Type B pancreatic cell (in vitro differentiated cells): ENCODE data around the gene NAV2. TPM values are rescaled to one million over a fixed set of nuclear protein-coding genes. Genes with fewer than 3 reads are reported as not detected.

Experiments used
- DNase-seq: peaks from one replicate; pipeline ENCODE4 v3.0.0; 2021; ENCODE audit warnings: mixed read lengths; ENCODE audit not compliant: unreplicated experiment; ENCODE audit errors: extremely low spot score
- H3K27ac Mint-ChIP-seq: 2 replicates; pipeline ENCODE4 v1.8.0; 2021; ENCODE audit warnings: mild to moderate bottlenecking, mixed read lengths
- H3K27me3 Mint-ChIP-seq: 2 replicates; pipeline ENCODE4 v1.8.0; 2021; ENCODE audit warnings: mixed read lengths
- H3K36me3 Mint-ChIP-seq: 2 replicates; pipeline ENCODE4 v1.8.0; 2021; ENCODE audit warnings: mixed read lengths
- H3K4me1 Mint-ChIP-seq: one replicate; pipeline ENCODE4 v1.8.0; 2021; ENCODE audit warnings: mixed read lengths; ENCODE audit not compliant: unreplicated experiment
- H3K4me3 Mint-ChIP-seq: 2 replicates; pipeline ENCODE4 v1.8.0; 2021; ENCODE audit warnings: mild to moderate bottlenecking, mixed read lengths
- H3K9me3 Mint-ChIP-seq: 2 replicates; pipeline ENCODE4 v1.8.0; 2021; ENCODE audit warnings: mixed read lengths
- total RNA-seq: library from RNA; stranded (reverse); gene quantifications from 2 replicates; pipeline ENCODE4 v1.2.1, GENCODE V29; 2021; ENCODE audit warnings: low replicate concordance
- TF ChIP-seq, protein P1 (sequence below): fragments of 200-600 bp; sonication (generic); conservative IDR thresholded peaks from 2 replicates; pipeline ENCODE4 v1.5.0; 2021; ENCODE audit warnings: antibody characterized with exemption, mild to moderate bottlenecking

Gene NAV2
- total RNA-seq, 1 donor from 2014 or later, result 54.2 TPM

DNA sequence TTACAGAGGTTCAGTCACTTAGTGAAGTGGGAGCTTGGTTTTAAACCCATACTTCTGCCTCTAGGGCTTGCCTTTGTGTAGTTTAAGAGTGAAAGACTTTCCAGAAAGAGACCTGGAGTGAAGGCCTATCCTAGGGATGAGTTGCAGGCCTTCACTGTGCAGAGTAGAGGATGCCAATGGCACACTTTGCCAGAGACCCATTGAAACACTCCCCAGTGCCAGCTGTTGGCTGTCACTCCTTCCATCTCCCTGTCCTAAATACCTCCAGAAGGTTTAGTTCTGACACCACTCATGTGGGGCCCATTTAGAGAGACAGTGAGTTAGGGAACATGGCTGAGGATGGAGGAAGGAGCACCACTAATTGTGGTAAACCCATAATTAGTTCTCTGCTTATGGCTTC is 31.5 kb downstream of the NAV2 start:
- H3K9me3 Mint-ChIP-seq, result no peaks in the 10 kb centered on the region
- H3K4me3 Mint-ChIP-seq, result no peak overlapping the region
- H3K27me3 Mint-ChIP-seq, result peaks cover 3% of the 10 kb centered on the region
- no peak overlapping the region for H3K27ac Mint-ChIP-seq
- DNase-seq, result no peak
- TF ChIP-seq, protein P1, sequence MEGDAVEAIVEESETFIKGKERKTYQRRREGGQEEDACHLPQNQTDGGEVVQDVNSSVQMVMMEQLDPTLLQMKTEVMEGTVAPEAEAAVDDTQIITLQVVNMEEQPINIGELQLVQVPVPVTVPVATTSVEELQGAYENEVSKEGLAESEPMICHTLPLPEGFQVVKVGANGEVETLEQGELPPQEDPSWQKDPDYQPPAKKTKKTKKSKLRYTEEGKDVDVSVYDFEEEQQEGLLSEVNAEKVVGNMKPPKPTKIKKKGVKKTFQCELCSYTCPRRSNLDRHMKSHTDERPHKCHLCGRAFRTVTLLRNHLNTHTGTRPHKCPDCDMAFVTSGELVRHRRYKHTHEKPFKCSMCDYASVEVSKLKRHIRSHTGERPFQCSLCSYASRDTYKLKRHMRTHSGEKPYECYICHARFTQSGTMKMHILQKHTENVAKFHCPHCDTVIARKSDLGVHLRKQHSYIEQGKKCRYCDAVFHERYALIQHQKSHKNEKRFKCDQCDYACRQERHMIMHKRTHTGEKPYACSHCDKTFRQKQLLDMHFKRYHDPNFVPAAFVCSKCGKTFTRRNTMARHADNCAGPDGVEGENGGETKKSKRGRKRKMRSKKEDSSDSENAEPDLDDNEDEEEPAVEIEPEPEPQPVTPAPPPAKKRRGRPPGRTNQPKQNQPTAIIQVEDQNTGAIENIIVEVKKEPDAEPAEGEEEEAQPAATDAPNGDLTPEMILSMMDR, result no peak
- H3K4me1 Mint-ChIP-seq, result peaks cover 17% of the 10 kb centered on the region
- no peaks in the 10 kb centered on the region for H3K36me3 Mint-ChIP-seq

DNA sequence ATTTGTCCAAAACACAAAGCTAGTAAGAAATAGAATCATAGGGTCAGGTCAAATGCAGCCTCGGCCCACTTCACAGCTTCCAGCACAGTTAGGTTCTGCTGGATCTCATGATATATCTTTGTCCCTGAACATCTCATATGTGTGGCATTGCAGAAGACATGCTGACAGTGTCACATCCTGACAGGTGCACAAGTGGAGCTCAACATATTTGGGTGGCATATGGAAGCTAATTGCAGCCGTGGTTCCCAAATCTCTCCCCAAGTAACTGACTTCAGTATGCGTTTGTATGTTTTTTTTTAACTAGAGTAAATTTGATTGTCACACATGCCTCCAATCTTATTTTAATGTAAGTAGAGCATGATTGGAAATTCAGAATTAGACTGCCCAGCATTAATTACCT is 33.4 kb downstream of the NAV2 start:
- H3K27ac Mint-ChIP-seq, result no peak overlapping the region
- H3K4me1 Mint-ChIP-seq, result peaks cover 4% of the 10 kb centered on the region
- no peak for DNase-seq
- H3K4me3 Mint-ChIP-seq, result no peak overlapping the region
- H3K36me3 Mint-ChIP-seq, result no peaks in the 10 kb centered on the region
- TF ChIP-seq, protein P1, result no peak
- H3K27me3 Mint-ChIP-seq, result peaks cover 3% of the 10 kb centered on the region
- H3K9me3 Mint-ChIP-seq, result no peaks in the 10 kb centered on the region

DNA sequence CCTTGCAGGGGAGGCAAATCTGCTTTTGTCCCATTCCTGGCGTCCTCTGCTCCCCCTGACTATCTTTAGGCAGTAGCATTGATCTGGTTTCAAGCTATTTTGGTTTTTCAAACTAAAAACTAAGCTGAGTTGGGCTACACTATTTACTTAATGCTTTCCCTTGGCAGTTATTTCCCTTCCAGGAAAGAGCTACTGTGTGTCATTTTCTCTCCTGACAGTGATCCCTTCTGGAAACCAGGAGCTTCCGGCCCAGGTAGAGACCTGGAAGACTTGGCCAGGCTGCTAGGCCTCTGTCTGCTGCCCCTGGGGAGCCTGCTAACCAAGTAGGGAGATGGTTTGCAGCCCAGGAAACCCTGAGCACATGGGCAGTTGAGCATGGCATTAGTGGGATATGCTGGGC is 35.0 kb downstream of the NAV2 start:
- TF ChIP-seq, protein P1, result no peak
- H3K36me3 Mint-ChIP-seq, result no peaks in the 10 kb centered on the region
- no peak overlapping the region for H3K4me3 Mint-ChIP-seq
- H3K27me3 Mint-ChIP-seq, result peaks cover 2% of the 10 kb centered on the region
- H3K4me1 Mint-ChIP-seq, result peaks cover 4% of the 10 kb centered on the region
- DNase-seq, result no peak
- no peak overlapping the region for H3K27ac Mint-ChIP-seq
- H3K9me3 Mint-ChIP-seq, result no peaks in the 10 kb centered on the region

DNA sequence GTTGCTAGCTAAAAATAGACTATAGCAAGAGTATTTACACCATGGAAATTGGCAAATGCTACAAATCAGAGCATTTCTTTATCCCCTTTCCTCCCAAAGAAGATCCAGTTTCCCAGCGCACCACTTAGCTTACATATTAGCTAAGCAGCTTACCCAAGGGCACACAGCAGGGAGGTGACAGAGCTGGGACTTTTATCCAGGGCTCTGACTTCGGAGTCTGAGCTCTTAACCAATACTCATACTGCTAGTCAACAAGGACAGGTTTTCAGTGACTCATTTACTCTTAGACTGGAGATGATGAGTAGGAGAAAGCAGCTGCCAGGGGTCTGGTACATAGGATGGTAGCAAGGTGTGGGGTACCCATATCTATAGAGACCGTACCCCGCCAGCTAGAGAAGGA is 38.4 kb downstream of the NAV2 start:
- Mint-ChIP-seq H3K27me3 (no peaks in the 10 kb centered on the region), H3K36me3 (peaks cover 3% of the 10 kb centered on the region), H3K4me3 (no peak overlapping the region), H3K9me3 (peaks cover 12% of the 10 kb centered on the region), H3K4me1 (no peaks in the 10 kb centered on the region), H3K27ac (no peak overlapping the region)
- TF ChIP-seq, protein P1, result no peak
- no peak for DNase-seq

DNA sequence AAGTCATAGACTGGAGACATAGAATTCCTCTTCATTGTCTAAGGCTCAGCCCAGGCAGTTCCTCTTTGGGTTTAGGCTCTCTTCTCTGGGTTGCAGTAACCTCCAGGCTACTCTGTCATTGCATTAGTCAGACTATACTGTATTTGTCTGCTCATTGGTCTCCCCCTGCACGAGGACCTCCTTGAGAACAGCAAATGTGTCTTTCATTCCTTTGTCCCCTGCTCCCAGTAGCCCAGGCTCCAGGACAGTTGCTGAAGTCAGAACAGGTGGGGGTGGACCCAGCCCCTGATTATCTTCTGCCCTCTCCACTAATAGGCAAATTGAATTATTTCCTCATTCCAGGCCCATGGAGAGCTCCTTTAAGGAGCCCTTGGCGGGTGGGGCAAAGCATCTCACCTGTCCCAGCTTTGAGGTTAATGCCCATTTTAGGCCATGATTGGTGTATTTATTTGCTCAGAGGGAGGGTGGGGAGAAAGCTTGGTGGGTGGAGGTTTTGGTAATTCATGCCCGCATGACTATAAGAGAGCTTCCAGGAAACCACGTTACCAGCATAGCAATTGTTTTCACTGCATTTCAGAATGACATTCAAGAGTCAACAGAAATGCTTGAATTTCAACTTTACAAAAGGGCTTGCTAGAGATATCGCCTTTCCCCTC is 40.9 kb downstream of the NAV2 start:
- peaks cover 7% of the 10 kb centered on the region for H3K36me3 Mint-ChIP-seq
- H3K4me3 Mint-ChIP-seq, result no peak overlapping the region
- peaks cover 3% of the 10 kb centered on the region for H3K27me3 Mint-ChIP-seq
- peaks cover 12% of the 10 kb centered on the region for H3K9me3 Mint-ChIP-seq
- H3K27ac Mint-ChIP-seq, result peak overlapping the region; percentile 97
- TF ChIP-seq, protein P1, result no peak
- peaks cover 4% of the 10 kb centered on the region for H3K4me1 Mint-ChIP-seq
- no peak for DNase-seq
